Spleen (tissue), 7 donors: ENCODE measurements around the gene RBP2.

Source experiments
- CTCF ChIP-seq, 11 experiments: fragments of 200-600 bp in 7 of 11; fragments of 450-650 bp in 4 of 11; sonication (generic) in 4 of 11; IDR thresholded peaks in 8 of 11; conservative IDR thresholded peaks in 3 of 11; 1 replicate in 7 of 11; 2 replicates in 4 of 11; pipeline versions ENCODE4 v1.4.0 to v1.8.0; 2016 to 2021; ENCODE audit warnings: antibody characterized with exemption in 11 of 11, inconsistent platforms in 4 of 11, mild to moderate bottlenecking in 1 of 11
- POLR2A ChIP-seq, 3 donors: fragments of 450-650 bp; IDR thresholded peaks; one replicate each; pipeline ENCODE4 v1.5.1; 2017; ENCODE audit warnings: antibody characterized with exemption in 3 of 3, mild to moderate bottlenecking in 1 of 3
- donor health status: DM: no; HTN: no; CAD: no; lungs with moderate emphysema.
- donor health status: DM: no; HTN: no; CAD: no.
- donor health status: DM: no; HTN: no; CAD: no.

- TF ChIP-seq CTCF (IDR thresholded peaks at IDR 0.05 in 8 of 11, conservative IDR thresholded peaks at IDR 0.05 in 3 of 11) (no peak), POLR2A (IDR thresholded peaks at IDR 0.05) (no peak)
Observed at GRCh38 chr3:139418144-139418543, 58.2 kb downstream of the RBP2 start.
